Suprapubic skin (tissue), 4 donors: ENCODE measurements around the gene MAPK11. TPM values are rescaled to one million over a fixed set of nuclear protein-coding genes. Genes with fewer than 3 reads are reported as not detected.

Experiments used
- DNase-seq, 2 donors: peaks; one replicate each; pipeline ENCODE4 v3.0.0-alpha.2; 2019; ENCODE audit warnings: low spot score in 2 of 2
- H3K27ac ChIP-seq: fragments of 200-600 bp; sonication (generic); one replicate; pipeline ENCODE4 v1.5.1; 2019
- H3K27me3 ChIP-seq: fragments of 200-600 bp; sonication (generic); one replicate; pipeline ENCODE4 v1.5.1; 2019
- H3K36me3 ChIP-seq: fragments of 200-600 bp; sonication (generic); one replicate; pipeline ENCODE4 v1.5.1; 2019
- H3K4me1 ChIP-seq: fragments of 200-600 bp; sonication (generic); one replicate; pipeline ENCODE4 v1.5.1; 2019
- H3K4me3 ChIP-seq: fragments of 200-600 bp; sonication (generic); one replicate; pipeline ENCODE4 v1.5.1; 2019; ENCODE audit warnings: mild to moderate bottlenecking
- H3K9me3 ChIP-seq: fragments of 200-600 bp; sonication (generic); one replicate; pipeline ENCODE4 v1.5.1; 2019
- CTCF ChIP-seq, 2 donors: fragments of 200-600 bp in 1 of 2; fragments of 450-650 bp in 1 of 2; sonication (generic) in 1 of 2; IDR thresholded peaks; one replicate each; pipeline ENCODE4 v1.5.1; 2016 to 2019; ENCODE audit warnings: antibody characterized with exemption in 2 of 2, mild to moderate bottlenecking in 1 of 2, moderate library complexity in 1 of 2
- EP300 ChIP-seq: sonication (generic); formaldehyde crosslinking; IDR thresholded peaks from one replicate; pipeline ENCODE4 v1.6.1; 2017; ENCODE audit warnings: antibody characterized with exemption
- POLR2A ChIP-seq, 2 donors: fragments of 450-650 bp; IDR thresholded peaks; one replicate each; pipeline ENCODE4 v1.6.1; 2017; ENCODE audit warnings: antibody characterized with exemption in 2 of 2, mild to moderate bottlenecking in 2 of 2, moderate library complexity in 2 of 2
- POLR2AphosphoS5 ChIP-seq, 3 donors: sonication (generic); formaldehyde crosslinking; IDR thresholded peaks; one replicate each; pipeline ENCODE4 v1.6.1; 2017; ENCODE audit warnings: antibody characterized with exemption in 3 of 3
- WGBS: methylation state at CpG from one replicate; pipeline ENCODE4 v1.1.5; 2018; 5-methylcytosine and 5-hydroxymethylcytosine counted together
- total RNA-seq, 4 donors: library from RNA; depleted of rRNA; stranded (reverse); fragments of >200 nt; gene quantifications; one replicate each; pipeline ENCODE4 v1.1.0, GENCODE V29; 2016

MAPK11 gene
- total RNA-seq, 4 donors from 2014 or later: 3.8 to 5.8 (median 4.5) TPM

- Histone ChIP-seq H3K4me3 (peak within 1 kb of the TSS; percentile 94), H3K36me3 (no peaks in the 10 kb centered on the region), H3K27me3 (no peaks in the 10 kb centered on the region), H3K9me3 (no peaks in the 10 kb centered on the region), H3K4me1 (peaks cover 65% of the 10 kb centered on the region), H3K27ac (peak within 1 kb of the TSS; percentile 96)
- 1% methylated on average over 30 of the region's 105 CpGs for WGBS
- no peak for DNase-seq
- no peak for TF ChIP-seq EP300
- TF ChIP-seq POLR2A (IDR thresholded peaks at IDR 0.05): no peak
- TF ChIP-seq POLR2AphosphoS5 (IDR thresholded peaks at IDR 0.05): no peak
- TF ChIP-seq CTCF (IDR thresholded peaks at IDR 0.05): no peak
Measured at GRCh38 chr22:50306753-50307749, 36.9 kb upstream of the MAPK11 start, which contains the start of gene PLXNB2. Gene PLXNB2, minus strand, starts transcription at chr22:50307646. Its CDS starts 17,062 bp downstream, at chr22:50290584.

- peak; percentile 90 to 91 for DNase-seq
- peak in 2 of 3 donors; percentile 68 to 83 for TF ChIP-seq POLR2AphosphoS5 (IDR thresholded peaks at IDR 0.05)
- TF ChIP-seq EP300: no peak
- no peaks in the 10 kb centered on the region for H3K27me3 ChIP-seq
- WGBS: 2% methylated on average over 14 of the region's 21 CpGs
- H3K4me3 ChIP-seq: peak overlapping the region; percentile 94
- peaks cover 75% of the 10 kb centered on the region for H3K4me1 ChIP-seq
- no peaks in the 10 kb centered on the region for H3K36me3 ChIP-seq
- peak overlapping the region; percentile 96 for H3K27ac ChIP-seq
- no peaks in the 10 kb centered on the region for H3K9me3 ChIP-seq
Measured at GRCh38 chr22:50305923-50306566, 35.9 kb upstream of the MAPK11 start.

GRCh38 chr22:50305393-50305922, 35.3 kb upstream of the MAPK11 start:
- no peak for DNase-seq
- peak overlapping the region; percentile 96 for H3K27ac ChIP-seq
- peak overlapping the region; percentile 94 for H3K4me3 ChIP-seq
- no peaks in the 10 kb centered on the region for H3K9me3 ChIP-seq
- H3K36me3 ChIP-seq: no peaks in the 10 kb centered on the region
- no CpG with 5 or more reads among the region's 14 CpGs for WGBS
- H3K27me3 ChIP-seq: no peaks in the 10 kb centered on the region
- TF ChIP-seq CTCF (IDR thresholded peaks at IDR 0.05): no peak
- TF ChIP-seq EP300: no peak
- no peak for TF ChIP-seq POLR2A (IDR thresholded peaks at IDR 0.05)
- TF ChIP-seq POLR2AphosphoS5 (IDR thresholded peaks at IDR 0.05): no peak
- H3K4me1 ChIP-seq: peaks cover 81% of the 10 kb centered on the region

- Histone ChIP-seq H3K9me3 (no peaks in the 10 kb centered on the region), H3K36me3 (no peaks in the 10 kb centered on the region)
- DNase-seq: no peak
Measured at GRCh38 chr22:50304528-50305392, 34.6 kb upstream of the MAPK11 start.

More at GRCh38 chr22:50304528-50305392, 34.6 kb upstream of the MAPK11 start:
- Histone ChIP-seq H3K4me3 (peak overlapping the region; percentile 94), H3K27me3 (no peaks in the 10 kb centered on the region), H3K27ac (peak overlapping the region; percentile 96), H3K4me1 (peaks cover 87% of the 10 kb centered on the region)
- TF ChIP-seq POLR2A (IDR thresholded peaks at IDR 0.05) (no peak), EP300 (no peak), POLR2AphosphoS5 (IDR thresholded peaks at IDR 0.05) (no peak), CTCF (IDR thresholded peaks at IDR 0.05) (no peak)
- WGBS: 22% methylated on average over 7 of the region's 22 CpGs
